K562 (cell line): ENCODE data around the gene RALY. TPM values are rescaled to one million over a fixed set of nuclear protein-coding genes. Genes with fewer than 3 reads are reported as not detected.

ENCODE experiments used
- AFF1 ChIP-seq, 2 experiments: fragments of 450-650 bp; IDR thresholded peaks; 2 replicates each; pipeline ENCODE4 v1.6.1; 2018; ENCODE audit warnings: mild to moderate bottlenecking in 2 of 2, low read depth in 1 of 2; ENCODE audit not compliant: partially characterized antibody in 2 of 2
- MED1 ChIP-seq: sonication (generic); formaldehyde crosslinking; IDR thresholded peaks from 2 replicates; pipeline ENCODE4 v1.8.1; 2023; ENCODE audit warnings: missing genetic modification reagents, borderline replicate concordance
- MIER1 ChIP-seq: fragments of 450-650 bp; IDR thresholded peaks from 2 replicates; pipeline ENCODE4 v1.6.1; 2016; ENCODE audit warnings: antibody characterized with exemption, mild to moderate bottlenecking, low read depth
- MLLT1 ChIP-seq, 2 experiments: fragments of 450-650 bp; IDR thresholded peaks; 2 replicates each; pipeline ENCODE4 v1.6.1; 2016
- ZBTB33 ChIP-seq: sonication (generic); formaldehyde crosslinking; IDR thresholded peaks from 2 replicates; pipeline ENCODE4 v1.8.1; 2023; ENCODE audit warnings: mild to moderate bottlenecking, missing genetic modification reagents
- ZNF449 ChIP-seq: fragments of 250-450 bp; sonication (Bioruptor Pico); IDR thresholded peaks from 2 replicates; pipeline ENCODE4 v1.8.0; 2022; ENCODE audit warnings: moderate library complexity, mild to moderate bottlenecking, inconsistent platforms
- ZNF518B ChIP-seq: fragments of 250-450 bp; sonication (Bioruptor Pico); IDR thresholded peaks from 2 replicates; pipeline ENCODE4 v1.5.0; 2021; ENCODE audit warnings: mild to moderate bottlenecking, moderate library complexity
- polyA plus RNA-seq, 8 experiments: library from polyadenylated mRNA; depleted of rRNA in 4 of 8; stranded (reverse) in 5 of 8; unstranded in 3 of 8; fragments of >200 nt; fragmentation: Nextera tagmentation in 2 of 8; fragmentation: Illumina TruSeq in 1 of 8; extraction: Ambion mirVana in 2 of 8; extraction: Trizol in 1 of 8; gene quantifications; 2 replicates each; pipeline versions ENCODE4 v1.2.1 to v1.2.3, GENCODE V29; 2011 to 2014; ENCODE audit warnings: inconsistent platforms in 1 of 8, missing spikeins in 1 of 8
- total RNA-seq, 7 experiments: library from RNA; depleted of rRNA in 6 of 7; stranded (reverse); fragments of >200 nt in 6 of 7; fragmentation: Illumina TruSeq in 2 of 7; extraction: Trizol in 2 of 7; gene quantifications; 2 replicates each; pipeline versions ENCODE4 v1.2.1 to v1.2.3, GENCODE V29; 2011 to 2021; ENCODE audit warnings: low replicate concordance in 1 of 7

Gene RALY
- total and polyA plus RNA-seq, 9 of the 15 experiments (the other 6 are each of a cell fraction or from before 2014, with no cell fraction given) = 0.80 to 207 (median 128) TPM

- TF ChIP-seq MLLT1 (IDR thresholded peaks at IDR 0.05) (no peak), ZNF449 (CRISPR knock-in tag) (no peak), MED1 (CRISPR knock-in tag) (no peak), AFF1 (IDR thresholded peaks at IDR 0.05; ENCODE audit: low read depth in 1 of 2, partially characterized antibody in 2 of 2) (no peak), ZBTB33 (CRISPR knock-in tag) (no peak), MIER1 (no peak), ZNF518B (CRISPR knock-in tag) (no peak)
These were observed at the start of gene RALY (continued) for GRCh38 chr20:33993576-33994221.
